Measurements from ENCODE around the gene RNF217. TPM values are rescaled to one million over a fixed set of nuclear protein-coding genes. Genes with fewer than 3 reads are reported as not detected.
"Not testable (repeated sequence)": the region's sequence is repeated elsewhere in the genome, so short reads cannot be mapped to it uniquely, and the experiment has no call there.

Gene RNF217
- total RNA-seq, 2 experiments from 2014 or later = 0.04 to 0.13 TPM

DNA sequence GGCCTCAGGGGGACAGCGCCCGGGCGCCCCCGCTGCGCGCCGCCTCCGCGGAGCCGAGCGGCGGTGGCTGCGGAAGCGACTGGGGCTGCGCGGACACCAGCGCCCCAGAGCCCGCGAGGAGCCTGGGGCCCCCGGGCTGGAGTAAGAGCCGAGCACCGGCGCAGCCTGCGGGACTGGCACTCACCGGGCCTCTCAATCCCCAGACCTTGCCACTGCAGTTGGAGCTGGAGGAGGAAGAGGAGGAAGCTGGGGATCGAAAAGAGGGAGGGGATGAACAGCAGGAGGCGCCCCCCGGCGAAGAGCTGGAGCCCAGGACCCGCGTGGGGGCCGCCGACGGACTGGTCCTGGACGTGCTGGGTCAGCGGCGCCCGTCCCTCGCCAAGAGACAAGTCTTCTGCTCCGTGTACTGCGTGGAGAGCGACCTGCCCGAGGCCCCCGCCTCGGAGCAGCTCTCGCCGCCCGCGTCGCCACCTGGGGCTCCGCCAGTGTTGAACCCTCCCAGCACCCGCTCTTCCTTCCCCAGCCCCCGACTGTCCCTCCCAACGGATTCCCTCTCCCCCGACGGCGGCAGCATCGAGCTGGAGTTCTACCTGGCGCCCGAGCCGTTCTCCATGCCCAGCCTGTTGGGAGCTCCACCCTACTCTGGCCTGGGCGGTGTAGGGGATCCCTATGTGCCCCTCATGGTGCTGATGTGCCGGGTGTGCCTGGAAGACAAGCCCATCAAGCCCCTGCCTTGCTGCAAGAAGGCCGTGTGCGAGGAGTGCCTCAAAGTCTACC lies 590 bp downstream of the RNF217 start:
- CTCF ChIA-PET = no interaction called here
- POLR2A ChIA-PET = no interaction called here

DNA sequence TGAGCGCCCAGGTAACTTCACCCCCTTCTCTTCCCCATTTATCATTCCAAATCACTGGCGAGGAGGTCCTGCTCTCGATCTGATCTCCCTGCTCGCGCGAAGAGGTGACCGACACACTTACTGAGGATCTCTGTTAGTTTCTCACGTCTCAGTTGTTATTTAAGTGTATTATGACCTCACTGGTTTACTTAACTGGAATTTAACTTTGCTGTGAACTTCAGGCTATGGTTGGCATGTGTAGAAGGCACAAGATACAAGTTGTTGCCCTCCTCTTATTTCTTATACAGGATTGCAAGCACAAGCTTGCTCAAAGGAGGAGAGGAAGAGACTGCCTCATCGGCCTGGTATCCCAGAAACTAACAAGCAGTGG lies 1.2 kb downstream of the RNF217 start:
- CTCF ChIA-PET = no interaction called here

GRCh38 chr6:124963831-124964763 lies 1.9 kb downstream of the RNF217 start:
- ChIA-PET CTCF (no interaction called here), POLR2A (no interaction called here)

More for the DNA sequence above, 1.2 kb downstream of the RNF217 start:
- POLR2A ChIA-PET = no interaction called here

DNA sequence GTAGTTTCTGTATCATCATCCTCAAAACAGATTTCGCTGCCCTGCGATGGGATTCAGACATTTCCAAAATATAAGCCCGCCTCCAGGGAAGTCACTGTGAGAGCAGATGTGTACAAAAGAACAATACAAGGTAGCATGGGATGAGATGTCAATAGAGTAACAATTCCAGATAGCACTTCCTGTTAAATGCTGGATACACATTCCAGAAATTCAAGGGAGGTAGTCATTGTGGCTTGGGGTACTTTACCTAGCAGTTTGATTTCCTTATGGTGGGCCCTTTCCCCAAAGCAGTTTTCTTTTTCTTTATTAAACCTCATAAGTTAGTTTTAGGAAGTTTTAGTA lies 2.5 kb downstream of the RNF217 start:
- CTCF ChIA-PET = no interaction called here
- POLR2A ChIA-PET = no interaction called here

- POLR2A ChIA-PET, CTCF ChIA-PET: not testable (repeated sequence)
Measured at GRCh38 chr6:124965424-124965850, 3.2 kb downstream of the RNF217 start.

DNA sequence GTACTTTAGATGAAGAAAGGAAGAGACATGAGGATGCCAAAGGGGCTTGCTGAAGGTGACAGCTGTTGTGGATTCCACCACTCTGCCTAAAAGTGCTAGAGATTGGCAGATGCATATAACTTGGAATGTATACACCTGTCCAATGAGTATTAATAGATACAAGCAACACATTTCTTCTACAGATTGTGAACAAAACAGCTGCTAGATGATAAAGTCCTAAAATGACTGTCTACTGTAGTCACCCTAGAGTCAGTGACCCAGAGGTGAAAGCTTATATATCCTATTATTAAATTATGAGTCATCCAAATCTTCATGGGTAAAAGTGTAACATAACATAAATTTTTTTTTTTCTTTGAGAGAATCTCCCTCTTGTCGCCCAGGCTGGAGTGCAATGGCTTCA lies 5.2 kb downstream of the RNF217 start:
- POLR2A ChIA-PET = no interaction called here
- CTCF ChIA-PET = no interaction called here

- ChIA-PET POLR2A (no interaction called here), CTCF (no interaction called here)
Measured at GRCh38 chr6:124968401-124968800, 6.2 kb downstream of the RNF217 start.

DNA sequence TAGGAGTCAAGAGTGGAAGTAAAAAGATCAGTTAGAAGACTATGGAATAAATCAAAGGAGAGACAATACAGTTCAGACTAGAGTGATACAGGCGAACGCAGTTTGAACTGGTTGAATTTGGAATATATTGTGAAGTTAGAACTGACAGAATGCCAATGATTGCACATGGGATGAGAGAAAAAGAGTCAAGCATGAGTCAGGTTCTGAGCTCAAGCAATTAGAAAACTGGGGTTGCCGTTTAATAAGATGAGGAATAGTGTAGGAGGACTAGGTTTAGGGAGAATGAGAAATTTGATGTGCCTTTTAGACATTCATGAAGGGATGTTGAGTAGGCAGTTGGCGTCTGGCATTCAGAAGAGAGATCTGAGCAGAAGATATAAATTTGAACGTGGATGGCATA lies 8.0 kb downstream of the RNF217 start:
- CTCF ChIA-PET = no interaction called here
- POLR2A ChIA-PET = no interaction called here

DNA sequence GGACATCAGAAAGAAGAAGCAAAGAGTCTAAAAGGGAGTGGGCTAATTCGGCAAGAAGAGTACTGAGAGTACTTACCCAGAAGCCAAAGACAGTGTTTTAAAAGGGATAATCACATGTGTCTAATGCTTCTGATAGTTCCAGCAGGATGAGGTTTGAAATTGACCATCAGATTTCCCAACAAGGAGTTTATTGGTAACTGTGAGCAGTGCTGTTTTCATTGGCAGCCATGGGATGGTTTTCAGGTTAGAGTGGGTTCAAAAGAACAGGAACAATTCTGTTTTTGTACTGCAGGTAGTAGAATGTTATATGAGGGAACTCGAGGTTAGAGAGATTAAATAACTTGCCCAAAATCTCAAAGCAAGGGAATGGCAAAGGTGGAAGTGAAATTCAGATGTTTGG lies 8.5 kb downstream of the RNF217 start:
- CTCF ChIA-PET = no interaction called here
- POLR2A ChIA-PET = no interaction called here

- POLR2A ChIA-PET = no interaction called here
- CTCF ChIA-PET = no interaction called here
Measured at GRCh38 chr6:124973780-124974179, 11.5 kb downstream of the RNF217 start.

DNA sequence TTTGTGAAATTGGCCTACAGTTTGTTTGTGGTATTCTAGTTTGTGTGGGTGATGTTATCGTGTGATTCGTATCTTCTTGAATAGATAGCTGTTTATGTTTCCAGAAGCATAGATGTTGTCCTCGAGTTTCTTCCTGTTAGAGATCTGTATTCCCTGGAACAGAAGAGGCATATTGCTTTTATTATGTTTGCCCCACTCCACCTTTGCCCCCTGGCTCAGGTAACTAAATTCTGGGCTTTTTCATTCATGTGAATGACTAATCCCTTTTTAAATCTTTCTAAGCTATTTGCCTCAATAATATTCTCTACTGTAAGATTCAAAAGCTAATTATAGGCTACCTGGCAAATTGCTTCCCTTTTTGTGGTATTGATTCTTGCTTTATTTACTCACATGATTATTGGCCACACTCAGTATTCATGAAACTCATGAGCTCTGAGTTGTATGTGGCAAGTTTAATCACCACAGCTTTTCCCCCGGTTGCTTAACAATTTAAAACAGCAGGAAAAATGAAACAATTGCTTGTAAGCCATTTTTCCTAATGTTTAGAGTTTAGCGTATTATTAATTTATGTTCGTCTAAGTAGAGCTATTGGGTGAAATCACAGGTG lies 12.6 kb downstream of the RNF217 start:
- ChIA-PET POLR2A (no interaction called here), CTCF (no interaction called here)

DNA sequence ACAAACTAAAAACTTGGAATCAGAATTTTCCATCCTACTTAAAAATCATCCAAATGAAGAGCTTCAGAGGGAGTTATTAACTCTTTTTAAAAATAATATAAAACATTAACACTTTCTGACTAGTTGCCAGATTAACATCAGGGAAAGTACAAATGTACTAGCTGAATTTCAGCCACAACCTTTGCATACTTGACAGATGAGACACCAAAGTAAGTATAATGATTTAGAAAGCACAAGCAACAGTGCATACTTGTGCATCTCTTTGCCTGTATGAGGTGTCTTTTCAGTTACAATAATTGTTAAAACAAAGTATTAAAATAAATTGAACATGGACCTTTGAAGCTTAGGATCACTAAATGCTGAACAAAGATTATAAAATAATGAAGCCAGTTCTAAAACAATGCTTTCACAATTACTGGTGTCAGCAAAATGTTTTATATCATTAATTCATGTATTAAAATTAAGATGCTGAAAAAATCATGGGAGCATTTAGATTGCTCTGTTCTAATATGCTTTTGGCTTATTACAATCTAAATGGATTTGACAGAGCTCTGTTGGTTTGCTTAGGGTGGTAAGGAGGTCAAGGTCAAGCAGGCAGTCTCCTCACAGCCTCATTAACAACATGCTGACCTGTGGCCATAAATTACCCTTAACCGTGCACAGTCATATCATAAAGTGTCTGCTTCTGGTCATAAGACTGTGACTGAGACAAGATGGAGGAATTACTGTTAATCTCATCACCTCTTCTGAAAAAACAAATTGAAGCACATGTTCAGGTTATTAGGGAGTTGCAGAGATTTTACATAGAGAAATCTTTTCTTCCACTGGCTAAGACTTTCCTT lies 15.1 kb downstream of the RNF217 start:
- ChIA-PET POLR2A (no interaction called here), CTCF (no interaction called here)

DNA sequence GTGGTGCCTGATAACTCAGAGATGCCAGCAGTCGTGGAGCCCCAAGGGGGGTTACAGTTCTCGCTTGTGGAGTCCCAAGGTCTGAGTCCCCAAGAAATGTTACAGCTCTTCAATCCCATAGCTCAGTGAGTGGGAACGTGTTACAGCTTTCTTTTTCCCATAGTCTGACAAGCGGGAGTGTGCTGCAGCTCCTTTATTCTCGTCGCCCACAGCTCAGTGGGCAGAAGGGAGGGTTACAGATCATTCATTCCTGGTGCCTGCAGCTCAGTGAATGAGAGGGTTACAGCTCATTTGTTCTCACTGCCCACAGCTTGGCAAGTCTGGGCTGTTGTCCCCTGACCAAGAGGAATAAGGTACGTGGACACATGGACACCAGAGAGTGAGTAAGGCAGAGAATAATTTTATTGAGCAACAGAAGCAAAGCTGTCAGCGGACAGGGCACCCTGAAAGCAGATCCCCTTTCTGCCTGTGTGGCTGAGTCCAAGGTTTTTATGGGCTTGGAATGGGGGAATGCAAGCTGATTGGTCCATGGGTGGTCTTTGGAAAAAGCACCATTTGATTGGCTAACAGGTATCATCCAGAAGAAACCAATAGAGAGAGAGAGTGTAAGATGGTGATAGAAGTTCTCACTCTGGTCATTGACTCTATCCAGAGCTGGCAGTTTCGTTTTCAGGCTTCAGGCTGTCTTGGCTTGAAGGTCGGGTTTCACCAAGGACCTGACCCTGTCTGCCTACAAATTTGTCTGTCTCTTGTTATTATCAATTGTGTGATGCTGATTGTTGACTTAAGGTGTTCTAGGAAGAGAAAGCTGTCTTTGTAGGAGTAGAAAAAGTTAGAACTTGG lies 16.4 kb downstream of the RNF217 start:
- ChIA-PET POLR2A (no interaction called here), CTCF (no interaction called here)

DNA sequence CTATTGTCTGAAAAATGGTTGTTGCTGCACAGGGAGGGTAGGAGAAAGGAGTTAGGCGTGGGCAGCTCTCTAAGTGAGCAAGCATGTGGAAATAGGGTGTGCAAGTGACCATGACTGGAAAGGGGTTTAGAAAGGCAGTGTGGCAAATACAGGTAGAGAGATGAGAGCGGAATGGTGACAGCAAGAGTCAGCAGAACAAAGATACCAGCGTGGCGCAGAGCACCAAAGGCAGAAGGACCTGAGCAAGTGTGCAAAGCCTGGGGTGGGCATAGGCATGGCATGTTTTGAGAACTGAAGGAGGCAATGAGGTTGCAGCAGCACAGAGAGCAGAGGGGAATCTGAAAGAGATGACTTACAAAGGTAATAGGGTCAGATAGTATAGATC lies 17.0 kb downstream of the RNF217 start:
- POLR2A ChIA-PET = no interaction called here

DNA sequence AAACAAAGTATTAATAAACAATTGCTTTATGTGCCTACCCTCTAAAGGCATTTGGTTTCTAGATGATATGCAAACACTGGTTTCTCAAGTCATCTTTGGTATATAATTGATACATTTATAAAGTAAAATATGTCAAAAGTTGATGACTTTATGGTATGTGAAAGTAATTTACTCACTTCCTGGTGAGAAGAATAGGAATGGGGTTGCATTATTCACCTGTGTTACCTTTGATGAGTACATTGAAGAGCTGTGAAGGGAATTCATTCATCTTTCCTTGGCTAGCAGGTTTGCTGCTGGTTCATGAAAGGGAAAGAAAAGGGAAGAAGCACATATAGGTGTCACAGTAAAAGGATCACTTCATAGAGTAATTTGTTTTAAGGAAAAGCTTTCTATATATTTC lies 20.4 kb downstream of the RNF217 start:
- POLR2A ChIA-PET = no interaction called here
- CTCF ChIA-PET = no interaction called here

More for the DNA sequence above, 17.0 kb downstream of the RNF217 start:
- CTCF ChIA-PET = no interaction called here

DNA sequence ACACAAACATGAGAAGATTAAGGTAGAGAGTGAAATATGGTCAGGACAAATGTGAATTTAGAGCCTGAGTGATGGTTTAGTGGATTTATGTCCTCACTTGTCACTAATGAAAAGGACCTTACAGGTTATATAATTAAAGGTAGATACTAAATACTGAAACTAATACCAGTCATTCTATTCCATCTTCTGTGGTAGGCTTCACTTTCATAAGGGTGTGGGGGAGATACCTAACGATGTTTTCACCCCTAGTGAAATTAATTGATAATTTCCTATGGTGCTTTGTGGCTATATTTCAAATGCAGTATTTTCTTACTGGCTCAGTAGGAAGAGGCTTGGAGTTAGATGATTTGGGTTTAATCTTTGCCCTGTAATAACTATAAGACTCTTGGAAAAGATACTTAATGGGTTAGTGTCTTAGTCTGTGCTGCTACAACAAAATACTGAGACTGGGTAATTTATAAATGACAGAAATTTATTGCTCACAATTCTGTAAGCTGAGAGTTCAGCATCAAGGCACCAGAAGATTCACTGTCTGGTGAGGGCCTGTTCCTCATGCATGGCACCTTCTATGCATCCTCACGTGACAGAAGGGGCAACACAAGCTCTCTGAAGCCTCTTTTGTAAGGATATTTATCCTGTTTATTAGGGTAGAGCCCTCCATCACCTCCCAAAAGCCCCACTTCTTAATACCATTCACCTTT lies 21.3 kb downstream of the RNF217 start:
- ChIA-PET CTCF (no interaction called here), POLR2A (no interaction called here)

GRCh38 chr6:124984668-124985338 lies 22.6 kb downstream of the RNF217 start:
- ChIA-PET CTCF (no interaction called here), POLR2A (no interaction called here)

DNA sequence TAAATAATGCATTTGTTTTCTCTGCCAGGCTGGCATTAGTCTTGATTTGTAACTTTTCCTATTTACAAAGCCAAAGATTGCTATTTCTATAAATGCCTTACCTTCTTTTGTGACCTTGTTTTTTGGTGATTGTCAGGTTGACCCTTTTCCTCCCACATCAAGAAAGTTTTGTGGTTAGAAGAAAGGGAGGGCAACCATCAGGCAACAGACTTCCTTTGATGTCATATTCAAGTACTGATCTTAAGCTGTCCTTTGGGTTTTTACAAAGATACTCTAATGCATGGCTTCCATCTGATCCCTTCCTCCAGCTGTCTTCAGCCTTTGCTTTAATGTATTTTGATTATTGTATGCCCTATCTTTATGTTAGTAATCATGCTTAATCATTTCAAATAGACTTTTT lies 23.9 kb downstream of the RNF217 start:
- ChIA-PET POLR2A (no interaction called here), CTCF (no interaction called here)
